ENCODE measurements around the gene NSMF.

The NSMF gene

GRCh38 chr9:137491735-137492432 lies 32.8 kb upstream of the NSMF start:
- no peak for DNase-seq

- DNase-seq = no peak
Observed at GRCh38 chr9:137490532-137491186, 31.5 kb upstream of the NSMF start.

GRCh38 chr9:137488906-137489305 lies 29.8 kb upstream of the NSMF start:
- DNase-seq = no peak

GRCh38 chr9:137488327-137488653 lies 29.2 kb upstream of the NSMF start:
- DNase-seq = no peak

- DNase-seq = no peak
Observed at GRCh38 chr9:137487454-137488326, 28.6 kb upstream of the NSMF start.

- no peak for DNase-seq
Observed at GRCh38 chr9:137486545-137487453, 27.7 kb upstream of the NSMF start.

GRCh38 chr9:137486141-137486490 lies 27.0 kb upstream of the NSMF start:
- DNase-seq = no peak

GRCh38 chr9:137485343-137486140 lies 26.4 kb upstream of the NSMF start:
- DNase-seq = no peak

GRCh38 chr9:137484551-137485315 lies 25.6 kb upstream of the NSMF start:
- DNase-seq = no peak

GRCh38 chr9:137482094-137482781 lies 23.1 kb upstream of the NSMF start:
- peak; percentile 25 for DNase-seq

GRCh38 chr9:137480686-137481683 lies 21.9 kb upstream of the NSMF start:
- no peak for DNase-seq

- DNase-seq = no peak
Observed at GRCh38 chr9:137479892-137480685, 21.0 kb upstream of the NSMF start.

GRCh38 chr9:137478962-137479861 lies 20.1 kb upstream of the NSMF start:
- DNase-seq = no peak

GRCh38 chr9:137478613-137478961 lies 19.5 kb upstream of the NSMF start:
- no peak for DNase-seq

- no peak for DNase-seq
Observed at GRCh38 chr9:137477778-137478612, 18.9 kb upstream of the NSMF start.

- DNase-seq = no peak
Observed at GRCh38 chr9:137476856-137477255, 17.7 kb upstream of the NSMF start.
